ENCODE data around the gene RMDN2.
"Not testable (repeated sequence)": the region's sequence is repeated elsewhere in the genome, so short reads cannot be mapped to it uniquely, and the experiment has no call there.

GRCh38 chr2:38010187-38010586 lies 85.1 kb downstream of the RMDN2 start:
- TF ChIP-seq, protein P1, sequence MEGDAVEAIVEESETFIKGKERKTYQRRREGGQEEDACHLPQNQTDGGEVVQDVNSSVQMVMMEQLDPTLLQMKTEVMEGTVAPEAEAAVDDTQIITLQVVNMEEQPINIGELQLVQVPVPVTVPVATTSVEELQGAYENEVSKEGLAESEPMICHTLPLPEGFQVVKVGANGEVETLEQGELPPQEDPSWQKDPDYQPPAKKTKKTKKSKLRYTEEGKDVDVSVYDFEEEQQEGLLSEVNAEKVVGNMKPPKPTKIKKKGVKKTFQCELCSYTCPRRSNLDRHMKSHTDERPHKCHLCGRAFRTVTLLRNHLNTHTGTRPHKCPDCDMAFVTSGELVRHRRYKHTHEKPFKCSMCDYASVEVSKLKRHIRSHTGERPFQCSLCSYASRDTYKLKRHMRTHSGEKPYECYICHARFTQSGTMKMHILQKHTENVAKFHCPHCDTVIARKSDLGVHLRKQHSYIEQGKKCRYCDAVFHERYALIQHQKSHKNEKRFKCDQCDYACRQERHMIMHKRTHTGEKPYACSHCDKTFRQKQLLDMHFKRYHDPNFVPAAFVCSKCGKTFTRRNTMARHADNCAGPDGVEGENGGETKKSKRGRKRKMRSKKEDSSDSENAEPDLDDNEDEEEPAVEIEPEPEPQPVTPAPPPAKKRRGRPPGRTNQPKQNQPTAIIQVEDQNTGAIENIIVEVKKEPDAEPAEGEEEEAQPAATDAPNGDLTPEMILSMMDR (conservative IDR thresholded peaks at IDR 0.05; ENCODE audit: low read depth, low read length): not testable (repeated sequence)
- not testable (repeated sequence) for TF ChIP-seq EZH2 (IDR thresholded peaks at IDR 0.05; ENCODE audit: borderline replicate concordance, low read depth, low read length, poor library complexity, severe bottlenecking)

Measured in A673 (cell line).